GM23338 (cell line): ENCODE results near the gene PIANP. TPM values are rescaled to one million over a fixed set of nuclear protein-coding genes. Genes with fewer than 3 reads are reported as not detected.

ENCODE experiments used
- ATAC-seq: fragments of 200-7000 bp; cut with Tn5 transposase; 3 replicates; pipeline ENCODE4 v1.9.1; 2020
- DNase-seq: peaks from one replicate; pipeline ENCODE4 v3.0.0-alpha.2; 2015; ENCODE audit warnings: low spot score
- H2AFZ ChIP-seq: fragments of 200-600 bp; sonication (generic); 2 replicates; pipeline ENCODE4 v1.8.0; 2016; ENCODE audit warnings: antibody characterized with exemption, mild to moderate bottlenecking, moderate library complexity
- H3F3A ChIP-seq: fragments of 200-600 bp; sonication (generic); replicated peaks from 2 replicates; pipeline ENCODE4 v1.8.0; 2017; ENCODE audit warnings: antibody characterized with exemption, mixed run types, low read depth
- H3K27ac ChIP-seq: fragments of 200-600 bp; sonication (generic); 2 replicates; pipeline ENCODE4 v1.6.1; 2016; ENCODE audit warnings: low read depth
- H3K27me3 ChIP-seq: fragments of 200-600 bp; sonication (generic); 2 replicates; pipeline ENCODE4 v1.8.0; 2016; ENCODE audit warnings: mild to moderate bottlenecking, mixed run types, moderate library complexity; ENCODE audit not compliant: insufficient read depth
- H3K36me3 ChIP-seq: fragments of 200-600 bp; sonication (generic); 2 replicates; pipeline ENCODE4 v1.8.0; 2016; ENCODE audit warnings: mild to moderate bottlenecking; ENCODE audit not compliant: insufficient read depth
- H3K4me1 ChIP-seq: fragments of 200-600 bp; sonication (generic); 2 replicates; pipeline ENCODE4 v1.8.0; 2016; ENCODE audit warnings: mild to moderate bottlenecking, moderate library complexity; ENCODE audit not compliant: insufficient read depth
- H3K4me2 ChIP-seq: fragments of 200-600 bp; sonication (generic); 2 replicates; pipeline ENCODE4 v1.7.1; 2017; ENCODE audit warnings: mixed run types
- H3K4me3 ChIP-seq: fragments of 200-600 bp; sonication (generic); 2 replicates; pipeline ENCODE4 v1.6.1; 2016; ENCODE audit warnings: mixed run types
- H3K79me2 ChIP-seq: fragments of 200-600 bp; sonication (generic); replicated peaks from 2 replicates; pipeline ENCODE4 v1.8.0; 2017; ENCODE audit warnings: mild to moderate bottlenecking; ENCODE audit not compliant: insufficient read depth
- H3K9me2 ChIP-seq: fragments of 200-600 bp; sonication (generic); 2 replicates; pipeline ENCODE4 v1.8.0; 2017; ENCODE audit not compliant: insufficient read depth
- H4K20me1 ChIP-seq: fragments of 200-600 bp; sonication (generic); replicated peaks from 2 replicates; pipeline ENCODE4 v1.8.0; 2017; ENCODE audit warnings: mild to moderate bottlenecking; ENCODE audit not compliant: insufficient read depth
- H3K27ac Mint-ChIP-seq: 2 replicates; pipeline ENCODE4 v1.8.0; 2020; ENCODE audit warnings: inconsistent platforms, mild to moderate bottlenecking, moderate library complexity, mixed read lengths
- H3K27me3 Mint-ChIP-seq: 3 replicates; pipeline ENCODE4 v1.8.0; 2022; ENCODE audit warnings: low read depth, mild to moderate bottlenecking, moderate library complexity, mixed read lengths, inconsistent platforms; ENCODE audit not compliant: insufficient read depth, poor library complexity
- H3K36me3 Mint-ChIP-seq: 3 replicates; pipeline ENCODE4 v1.8.0; 2021; ENCODE audit warnings: low read depth, mild to moderate bottlenecking, inconsistent platforms, moderate library complexity, mixed read lengths
- H3K4me1 Mint-ChIP-seq: 3 replicates; pipeline ENCODE4 v1.8.0; 2020; ENCODE audit warnings: mild to moderate bottlenecking, inconsistent platforms, mixed read lengths
- H3K4me3 Mint-ChIP-seq: 3 replicates; pipeline ENCODE4 v1.8.0; 2021; ENCODE audit warnings: moderate library complexity, mild to moderate bottlenecking, inconsistent platforms, mixed read lengths
- H3K9me3 Mint-ChIP-seq: 3 replicates; pipeline ENCODE4 v1.8.0; 2020; ENCODE audit warnings: moderate library complexity, mild to moderate bottlenecking, inconsistent platforms, mixed read lengths
- CREB1 ChIP-seq: fragments of 250-450 bp; sonication (Bioruptor Pico); IDR thresholded peaks from 2 replicates; pipeline ENCODE4 v1.5.0; 2020; ENCODE audit warnings: low read depth, mild to moderate bottlenecking, moderate library complexity
- EZH2 ChIP-seq: fragments of 200-600 bp; sonication (generic); IDR thresholded peaks from one replicate; pipeline ENCODE4 v1.8.0; 2017; ENCODE audit warnings: antibody characterized with exemption, mild to moderate bottlenecking, low read depth; ENCODE audit not compliant: unreplicated experiment
- EZH2phosphoT487 ChIP-seq: fragments of 200-600 bp; sonication (generic); IDR thresholded peaks from one replicate; pipeline ENCODE4 v1.8.1; 2018; ENCODE audit warnings: antibody characterized with exemption; ENCODE audit not compliant: unreplicated experiment
- JUNB ChIP-seq: IDR thresholded peaks from one replicate; pipeline ENCODE4 v1.6.1; 2016; ENCODE audit warnings: antibody characterized with exemption; ENCODE audit not compliant: unreplicated experiment
- NANOG ChIP-seq: IDR thresholded peaks from 2 replicates; pipeline ENCODE4 v1.6.1; 2016; ENCODE audit warnings: antibody characterized with exemption, borderline replicate concordance
- POLR2AphosphoS5 ChIP-seq: IDR thresholded peaks from 2 replicates; pipeline ENCODE4 v1.6.1; 2016; ENCODE audit warnings: antibody characterized with exemption, low read depth
- STAT1 ChIP-seq: IDR thresholded peaks from one replicate; pipeline ENCODE4 v1.6.1; 2016; ENCODE audit warnings: antibody characterized with exemption; ENCODE audit not compliant: unreplicated experiment
- ZNF114 ChIP-seq: fragments of 250-450 bp; sonication (Bioruptor Pico); IDR thresholded peaks from 2 replicates; pipeline ENCODE4 v1.5.0; 2020; ENCODE audit warnings: mild to moderate bottlenecking, moderate library complexity
- ZNF331 ChIP-seq: fragments of 250-450 bp; sonication (Bioruptor Pico); IDR thresholded peaks from 2 replicates; pipeline ENCODE4 v1.5.0; 2020; ENCODE audit warnings: low read depth, mild to moderate bottlenecking, moderate library complexity
- ZNF462 ChIP-seq: fragments of 250-450 bp; sonication (Bioruptor Pico); IDR thresholded peaks from 2 replicates; pipeline ENCODE4 v1.5.0; 2020; ENCODE audit warnings: mild to moderate bottlenecking, moderate library complexity
- polyA plus RNA-seq: library from polyadenylated mRNA; unstranded; fragments of >200 nt; fragmentation: Nextera tagmentation; extraction: Ambion mirVana; gene quantifications from 2 replicates; pipeline ENCODE4 v1.2.1, GENCODE V29; 2016
- total RNA-seq: library from RNA; depleted of rRNA; stranded (reverse); fragments of >200 nt; shearing (Covaris generic); gene quantifications from 2 replicates; pipeline ENCODE4 v1.2.3, GENCODE V29; 2014
- TF ChIP-seq, protein P1 (sequence below), 2 experiments: fragments of 200-600 bp in 1 of 2; sonication (generic) in 1 of 2; conservative IDR thresholded peaks; 2 replicates each; pipeline versions ENCODE4 v1.5.1 to v1.6.1; 2016 to 2017; ENCODE audit warnings: antibody characterized with exemption in 2 of 2, low read depth in 2 of 2, mild to moderate bottlenecking in 2 of 2, moderate library complexity in 1 of 2
- TF ChIP-seq, protein P2 (sequence below): IDR thresholded peaks from 2 replicates; pipeline ENCODE4 v1.6.1; 2016; ENCODE audit warnings: antibody characterized with exemption
- TF ChIP-seq, protein P3 (sequence below): IDR thresholded peaks from one replicate; pipeline ENCODE4 v1.6.1; 2018; ENCODE audit warnings: antibody characterized with exemption; ENCODE audit not compliant: unreplicated experiment

Gene PIANP
- total and polyA plus RNA-seq, 2 experiments from 2014 or later = 2.2 to 6.4 TPM

GRCh38 chr12:6722863-6723262 lies 22.2 kb upstream of the PIANP start:
- H3K9me3 Mint-ChIP-seq = no peaks in the 10 kb centered on the region; the same call in 2 of the 3 replicates
- no peak overlapping the region for H2AFZ ChIP-seq
- no peak overlapping the region for H3K27ac Mint-ChIP-seq
- H3K4me2 ChIP-seq = peak overlapping the region; percentile 75
- no peaks in the 10 kb centered on the region for H3K27me3 ChIP-seq
- peak overlapping the region; percentile 54 for H3K4me3 ChIP-seq
- peaks cover 12% of the 10 kb centered on the region; the same call in 1 of the 2 replicates for H3K79me2 ChIP-seq
- no peaks in the 10 kb centered on the region for H3K9me2 ChIP-seq
- peaks cover 17% of the 10 kb centered on the region for H3K27me3 Mint-ChIP-seq
- no peaks in the 10 kb centered on the region for H4K20me1 ChIP-seq
- H3K4me3 Mint-ChIP-seq = peak overlapping the region; percentile 84; the same call in 2 of the 3 replicates
- peaks cover 5% of the 10 kb centered on the region; the same call in 2 of the 3 replicates for H3K36me3 Mint-ChIP-seq
- peaks cover 12% of the 10 kb centered on the region for H3K4me1 Mint-ChIP-seq
- H3K4me1 ChIP-seq = peaks cover 16% of the 10 kb centered on the region
- DNase-seq (no peak), ATAC-seq (no peak)
- no peak overlapping the region for H3K27ac ChIP-seq
- no peaks in the 10 kb centered on the region for H3K36me3 ChIP-seq
- peaks cover 11% of the 10 kb centered on the region for H3F3A ChIP-seq
- TF ChIP-seq, protein P1, sequence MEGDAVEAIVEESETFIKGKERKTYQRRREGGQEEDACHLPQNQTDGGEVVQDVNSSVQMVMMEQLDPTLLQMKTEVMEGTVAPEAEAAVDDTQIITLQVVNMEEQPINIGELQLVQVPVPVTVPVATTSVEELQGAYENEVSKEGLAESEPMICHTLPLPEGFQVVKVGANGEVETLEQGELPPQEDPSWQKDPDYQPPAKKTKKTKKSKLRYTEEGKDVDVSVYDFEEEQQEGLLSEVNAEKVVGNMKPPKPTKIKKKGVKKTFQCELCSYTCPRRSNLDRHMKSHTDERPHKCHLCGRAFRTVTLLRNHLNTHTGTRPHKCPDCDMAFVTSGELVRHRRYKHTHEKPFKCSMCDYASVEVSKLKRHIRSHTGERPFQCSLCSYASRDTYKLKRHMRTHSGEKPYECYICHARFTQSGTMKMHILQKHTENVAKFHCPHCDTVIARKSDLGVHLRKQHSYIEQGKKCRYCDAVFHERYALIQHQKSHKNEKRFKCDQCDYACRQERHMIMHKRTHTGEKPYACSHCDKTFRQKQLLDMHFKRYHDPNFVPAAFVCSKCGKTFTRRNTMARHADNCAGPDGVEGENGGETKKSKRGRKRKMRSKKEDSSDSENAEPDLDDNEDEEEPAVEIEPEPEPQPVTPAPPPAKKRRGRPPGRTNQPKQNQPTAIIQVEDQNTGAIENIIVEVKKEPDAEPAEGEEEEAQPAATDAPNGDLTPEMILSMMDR (conservative IDR thresholded peaks at IDR 0.05; ENCODE audit: low read depth in 2 of 2) = no peak
- TF ChIP-seq JUNB (no peak), ZNF331 (CRISPR knock-in tag) (no peak), EZH2 (no peak), ZNF114 (CRISPR knock-in tag) (no peak), NANOG (no peak), CREB1 (CRISPR knock-in tag) (no peak), POLR2AphosphoS5 (no peak), STAT1 (no peak), EZH2phosphoT487 (no peak), ZNF462 (CRISPR knock-in tag) (no peak)
- TF ChIP-seq, protein P2, sequence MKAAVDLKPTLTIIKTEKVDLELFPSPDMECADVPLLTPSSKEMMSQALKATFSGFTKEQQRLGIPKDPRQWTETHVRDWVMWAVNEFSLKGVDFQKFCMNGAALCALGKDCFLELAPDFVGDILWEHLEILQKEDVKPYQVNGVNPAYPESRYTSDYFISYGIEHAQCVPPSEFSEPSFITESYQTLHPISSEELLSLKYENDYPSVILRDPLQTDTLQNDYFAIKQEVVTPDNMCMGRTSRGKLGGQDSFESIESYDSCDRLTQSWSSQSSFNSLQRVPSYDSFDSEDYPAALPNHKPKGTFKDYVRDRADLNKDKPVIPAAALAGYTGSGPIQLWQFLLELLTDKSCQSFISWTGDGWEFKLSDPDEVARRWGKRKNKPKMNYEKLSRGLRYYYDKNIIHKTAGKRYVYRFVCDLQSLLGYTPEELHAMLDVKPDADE = no peak
- TF ChIP-seq, protein P3, sequence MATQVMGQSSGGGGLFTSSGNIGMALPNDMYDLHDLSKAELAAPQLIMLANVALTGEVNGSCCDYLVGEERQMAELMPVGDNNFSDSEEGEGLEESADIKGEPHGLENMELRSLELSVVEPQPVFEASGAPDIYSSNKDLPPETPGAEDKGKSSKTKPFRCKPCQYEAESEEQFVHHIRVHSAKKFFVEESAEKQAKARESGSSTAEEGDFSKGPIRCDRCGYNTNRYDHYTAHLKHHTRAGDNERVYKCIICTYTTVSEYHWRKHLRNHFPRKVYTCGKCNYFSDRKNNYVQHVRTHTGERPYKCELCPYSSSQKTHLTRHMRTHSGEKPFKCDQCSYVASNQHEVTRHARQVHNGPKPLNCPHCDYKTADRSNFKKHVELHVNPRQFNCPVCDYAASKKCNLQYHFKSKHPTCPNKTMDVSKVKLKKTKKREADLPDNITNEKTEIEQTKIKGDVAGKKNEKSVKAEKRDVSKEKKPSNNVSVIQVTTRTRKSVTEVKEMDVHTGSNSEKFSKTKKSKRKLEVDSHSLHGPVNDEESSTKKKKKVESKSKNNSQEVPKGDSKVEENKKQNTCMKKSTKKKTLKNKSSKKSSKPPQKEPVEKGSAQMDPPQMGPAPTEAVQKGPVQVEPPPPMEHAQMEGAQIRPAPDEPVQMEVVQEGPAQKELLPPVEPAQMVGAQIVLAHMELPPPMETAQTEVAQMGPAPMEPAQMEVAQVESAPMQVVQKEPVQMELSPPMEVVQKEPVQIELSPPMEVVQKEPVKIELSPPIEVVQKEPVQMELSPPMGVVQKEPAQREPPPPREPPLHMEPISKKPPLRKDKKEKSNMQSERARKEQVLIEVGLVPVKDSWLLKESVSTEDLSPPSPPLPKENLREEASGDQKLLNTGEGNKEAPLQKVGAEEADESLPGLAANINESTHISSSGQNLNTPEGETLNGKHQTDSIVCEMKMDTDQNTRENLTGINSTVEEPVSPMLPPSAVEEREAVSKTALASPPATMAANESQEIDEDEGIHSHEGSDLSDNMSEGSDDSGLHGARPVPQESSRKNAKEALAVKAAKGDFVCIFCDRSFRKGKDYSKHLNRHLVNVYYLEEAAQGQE = no peak
